ENCODE data around the gene NINL.

- no peak for TF ChIP-seq CTCF (IDR thresholded peaks at IDR 0.05; ENCODE audit: low read depth, low read length, poor library complexity, severe bottlenecking)
- TF ChIP-seq EZH2phosphoT487 (IDR thresholded peaks at IDR 0.05; ENCODE audit: borderline replicate concordance, low read length) = no peak
Observed at GRCh38 chr20:25576783-25577530, 8.4 kb downstream of the NINL start.

Measured in DOHH2 (cell line).